ENCODE measurements around the gene MYDGF. TPM values are rescaled to one million over a fixed set of nuclear protein-coding genes. Genes with fewer than 3 reads are reported as not detected.
"Not testable (repeated sequence)": the region's sequence is repeated elsewhere in the genome, so short reads cannot be mapped to it uniquely, and the experiment has no call there.

The MYDGF gene
- total RNA-seq, 1 donor from 2014 or later, result 131 TPM

GRCh38 chr19:4715529-4716221 lies 45.5 kb upstream of the MYDGF start:
- H3K36me3 Mint-ChIP-seq (ENCODE audit: low read depth, unreplicated experiment), result peaks cover 16% of the 10 kb centered on the region
- H3K27me3 ChIP-seq (ENCODE audit: insufficient read depth, low read length), result no peaks in the 10 kb centered on the region
- no peak overlapping the region for H3K4me3 ChIP-seq (ENCODE audit: insufficient read depth, low read depth, low read length)
- DNase-seq (ENCODE audit: low read depth) (no peak), FAIRE-seq (no peak)
- peaks cover 11% of the 10 kb centered on the region for H3K4me1 Mint-ChIP-seq (ENCODE audit: low read depth, unreplicated experiment)
- H3K79me2 ChIP-seq (ENCODE audit: insufficient read depth, low read length), result peaks cover 65% of the 10 kb centered on the region
- peaks cover 37% of the 10 kb centered on the region for H3K36me3 ChIP-seq (ENCODE audit: insufficient read depth, low read length)
- no peak overlapping the region for H3K4me2 ChIP-seq (ENCODE audit: low read length)
- no peaks in the 10 kb centered on the region for H4K20me1 ChIP-seq (ENCODE audit: insufficient read depth, low read length)
- H3K9ac ChIP-seq (ENCODE audit: low read length), result no peak overlapping the region
- TF ChIP-seq EZH2 (IDR thresholded peaks at IDR 0.05; ENCODE audit: insufficient read depth, low read length) (no peak), CTCF (IDR thresholded peaks at IDR 0.05; ENCODE audit: insufficient read depth, low read depth, low read length) (no peak)
- H3K9me3 Mint-ChIP-seq (ENCODE audit: unreplicated experiment), result no peaks in the 10 kb centered on the region
- H3K4me3 Mint-ChIP-seq (ENCODE audit: unreplicated experiment), result no peak overlapping the region
- H3K4me1 ChIP-seq (ENCODE audit: insufficient read depth, low read length), result peaks cover 47% of the 10 kb centered on the region
- H2AFZ ChIP-seq (ENCODE audit: low read depth, low read length), result no peak overlapping the region
- peak overlapping the region; percentile 33 for H3K27ac ChIP-seq (ENCODE audit: low read depth, low read length)
- H3K27me3 Mint-ChIP-seq (ENCODE audit: low read depth, unreplicated experiment), result no peaks in the 10 kb centered on the region
- no peaks in the 10 kb centered on the region for H3K9me3 ChIP-seq (ENCODE audit: insufficient read depth, low read depth, low read length)
- H3K27ac Mint-ChIP-seq (ENCODE audit: unreplicated experiment), result no peak overlapping the region

GRCh38 chr19:4715178-4715528 lies 45.0 kb upstream of the MYDGF start:
- H3K36me3 Mint-ChIP-seq (ENCODE audit: low read depth, unreplicated experiment), result peaks cover 16% of the 10 kb centered on the region
- not testable (repeated sequence) for H3K4me3 Mint-ChIP-seq (ENCODE audit: unreplicated experiment)

GRCh38 chr19:4714016-4714415 lies 43.9 kb upstream of the MYDGF start:
- FAIRE-seq, result no peak
- peaks cover 20% of the 10 kb centered on the region for H3K36me3 Mint-ChIP-seq (ENCODE audit: low read depth, unreplicated experiment)

More at GRCh38 chr19:4715178-4715528, 45.0 kb upstream of the MYDGF start:
- not testable (repeated sequence) for DNase-seq (ENCODE audit: low read depth); H4K20me1 ChIP-seq (ENCODE audit: insufficient read depth, low read length); H3K9ac ChIP-seq (ENCODE audit: low read length); H2AFZ ChIP-seq (ENCODE audit: low read depth, low read length); H3K4me2 ChIP-seq (ENCODE audit: low read length); H3K27ac Mint-ChIP-seq (ENCODE audit: unreplicated experiment); H3K27me3 ChIP-seq (ENCODE audit: insufficient read depth, low read length); H3K4me3 ChIP-seq (ENCODE audit: insufficient read depth, low read depth, low read length); H3K27ac ChIP-seq (ENCODE audit: low read depth, low read length); H3K9me3 Mint-ChIP-seq (ENCODE audit: unreplicated experiment); H3K9me3 ChIP-seq (ENCODE audit: insufficient read depth, low read depth, low read length); FAIRE-seq; H3K27me3 Mint-ChIP-seq (ENCODE audit: low read depth, unreplicated experiment)
- Histone ChIP-seq H3K4me1 (ENCODE audit: insufficient read depth, low read length) (peaks cover 47% of the 10 kb centered on the region), H3K36me3 (ENCODE audit: insufficient read depth, low read length) (peaks cover 42% of the 10 kb centered on the region), H3K79me2 (ENCODE audit: insufficient read depth, low read length) (peaks cover 65% of the 10 kb centered on the region)
- H3K4me1 Mint-ChIP-seq (ENCODE audit: low read depth, unreplicated experiment), result peaks cover 11% of the 10 kb centered on the region

More at GRCh38 chr19:4714016-4714415, 43.9 kb upstream of the MYDGF start:
- peaks cover 17% of the 10 kb centered on the region for H3K4me1 Mint-ChIP-seq (ENCODE audit: low read depth, unreplicated experiment)
- Histone ChIP-seq H3K9ac (ENCODE audit: low read length) (peak overlapping the region; percentile 54), H3K4me2 (ENCODE audit: low read length) (peak overlapping the region; percentile 38), H3K4me3 (ENCODE audit: insufficient read depth, low read depth, low read length) (no peak overlapping the region), H3K79me2 (ENCODE audit: insufficient read depth, low read length) (peaks cover 60% of the 10 kb centered on the region), H3K4me1 (ENCODE audit: insufficient read depth, low read length) (peaks cover 58% of the 10 kb centered on the region), H3K27me3 (ENCODE audit: insufficient read depth, low read length) (no peaks in the 10 kb centered on the region), H3K9me3 (ENCODE audit: insufficient read depth, low read depth, low read length) (no peaks in the 10 kb centered on the region), H3K36me3 (ENCODE audit: insufficient read depth, low read length) (peaks cover 51% of the 10 kb centered on the region), H3K27ac (ENCODE audit: low read depth, low read length) (peak overlapping the region; percentile 92), H4K20me1 (ENCODE audit: insufficient read depth, low read length) (no peaks in the 10 kb centered on the region), H2AFZ (ENCODE audit: low read depth, low read length) (no peak overlapping the region)
- no peaks in the 10 kb centered on the region for H3K27me3 Mint-ChIP-seq (ENCODE audit: low read depth, unreplicated experiment)
- H3K9me3 Mint-ChIP-seq (ENCODE audit: unreplicated experiment), result no peaks in the 10 kb centered on the region
- TF ChIP-seq EZH2 (IDR thresholded peaks at IDR 0.05; ENCODE audit: insufficient read depth, low read length) (no peak), CTCF (IDR thresholded peaks at IDR 0.05; ENCODE audit: insufficient read depth, low read depth, low read length) (no peak)
- H3K4me3 Mint-ChIP-seq (ENCODE audit: unreplicated experiment), result no peak overlapping the region
- no peak for DNase-seq (ENCODE audit: low read depth)
- H3K27ac Mint-ChIP-seq (ENCODE audit: unreplicated experiment), result no peak overlapping the region

Data from astrocyte (in vitro differentiated cells and primary cell).